NCI-H2107 treated with DMSO at 0.1 percent for 48 hours (cell line): ENCODE data around the gene DOCK9.
"Not testable (repeated sequence)": the region's sequence is repeated elsewhere in the genome, so short reads cannot be mapped to it uniquely, and the experiment has no call there.

Source experiments
- DNase-seq: peaks from one replicate; lab custom pipeline; 2025; ENCODE audit not compliant: unreplicated experiment; lab: John Stamatoyannopoulos, UW

Gene DOCK9

DNA sequence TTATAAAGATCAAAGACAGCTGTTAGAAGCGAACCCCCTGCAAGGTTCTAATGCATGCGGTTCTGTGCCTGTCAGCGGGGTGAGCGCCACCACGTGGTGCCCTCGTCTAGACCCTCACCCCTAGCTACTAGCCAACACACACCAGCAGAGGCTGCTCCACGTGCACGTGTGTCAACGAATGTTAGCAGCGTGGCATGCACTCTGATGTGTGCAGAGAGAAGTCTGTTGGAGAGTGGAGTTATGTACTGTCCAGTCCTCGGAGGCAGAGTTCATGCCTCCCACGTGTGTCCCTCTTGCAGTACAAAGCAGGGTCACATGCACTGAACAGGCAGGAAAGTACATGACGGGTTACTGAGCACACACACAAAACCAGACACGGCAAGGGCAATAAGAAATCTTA lies 150.4 kb downstream of the DOCK9 start:
- no peak for DNase-seq

DNA sequence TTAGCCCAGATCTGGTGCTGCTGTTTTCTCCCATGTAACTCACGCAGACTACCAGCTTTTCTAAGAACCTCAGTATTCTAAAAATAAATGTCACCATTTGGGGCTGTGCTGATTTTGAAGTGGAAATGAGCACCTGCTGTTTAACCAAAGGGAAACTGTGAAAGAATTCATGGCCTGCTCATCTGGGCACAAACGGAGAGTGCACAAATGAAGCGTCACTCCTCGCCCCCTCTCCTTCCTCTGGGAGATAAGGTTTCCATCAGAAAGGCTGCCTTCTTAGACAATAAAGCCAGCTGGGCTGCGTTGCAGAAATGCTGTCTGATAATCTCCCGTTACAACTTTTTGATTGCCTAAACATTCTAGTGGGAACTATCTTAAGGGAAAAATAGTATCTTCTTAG lies 151.7 kb downstream of the DOCK9 start:
- no peak for DNase-seq

DNA sequence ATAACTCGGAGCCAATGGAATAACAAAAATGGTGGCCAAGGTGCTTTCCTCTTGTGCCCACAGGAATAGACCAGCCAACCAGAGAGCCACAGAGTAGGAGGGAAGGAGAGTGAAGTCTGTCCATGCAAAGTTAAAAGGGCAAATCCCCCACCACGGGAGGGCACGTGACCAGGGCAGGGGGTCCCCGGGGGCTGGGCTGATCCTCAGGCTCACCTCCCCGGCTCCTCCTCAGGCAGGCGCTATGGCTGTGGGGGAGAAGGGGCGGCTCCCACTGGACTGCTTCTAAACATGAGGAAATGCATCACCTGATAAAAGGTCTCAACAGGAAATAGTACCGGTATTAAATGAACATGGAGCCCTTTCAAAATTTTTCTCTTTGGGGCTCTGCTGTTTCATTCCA lies 152.2 kb downstream of the DOCK9 start:
- DNase-seq, result no peak

DNA sequence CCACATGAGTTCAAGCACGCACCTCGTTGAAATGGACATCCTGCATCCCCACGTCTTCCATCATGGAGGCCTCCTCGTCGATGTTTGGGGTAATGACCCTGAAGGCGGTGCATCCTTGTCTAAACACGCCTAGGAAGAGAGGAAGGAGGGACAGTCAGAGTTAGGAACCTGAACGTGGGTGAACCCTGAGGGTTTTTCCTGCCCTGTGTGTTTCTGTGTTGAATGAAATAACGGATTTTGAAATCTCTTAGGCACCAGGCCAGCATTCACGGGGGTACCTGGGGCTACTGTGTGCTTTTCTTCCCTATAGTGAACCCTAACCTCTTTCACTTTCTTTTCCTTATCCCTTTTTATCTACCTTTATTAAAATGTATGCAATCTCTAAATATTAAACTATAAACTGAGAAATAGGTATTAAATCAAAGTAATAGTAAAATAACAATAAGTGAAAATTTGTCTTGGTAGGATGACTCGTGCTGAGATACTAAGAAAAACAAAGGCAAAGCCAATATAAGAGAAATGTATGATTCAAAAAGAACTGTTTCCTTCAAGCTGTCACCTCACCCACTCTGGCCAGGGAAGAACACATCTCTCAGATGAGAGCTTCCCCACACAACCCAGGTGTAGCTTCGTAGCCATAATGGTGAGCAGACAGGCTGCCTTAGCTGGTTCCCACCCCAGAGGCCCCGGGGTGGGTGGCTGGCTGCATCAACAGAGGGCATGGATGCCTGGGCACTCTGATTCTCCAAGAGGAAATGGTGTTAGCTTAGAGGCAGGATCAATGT lies 153.3 kb downstream of the DOCK9 start:
- DNase-seq, result no peak

DNA sequence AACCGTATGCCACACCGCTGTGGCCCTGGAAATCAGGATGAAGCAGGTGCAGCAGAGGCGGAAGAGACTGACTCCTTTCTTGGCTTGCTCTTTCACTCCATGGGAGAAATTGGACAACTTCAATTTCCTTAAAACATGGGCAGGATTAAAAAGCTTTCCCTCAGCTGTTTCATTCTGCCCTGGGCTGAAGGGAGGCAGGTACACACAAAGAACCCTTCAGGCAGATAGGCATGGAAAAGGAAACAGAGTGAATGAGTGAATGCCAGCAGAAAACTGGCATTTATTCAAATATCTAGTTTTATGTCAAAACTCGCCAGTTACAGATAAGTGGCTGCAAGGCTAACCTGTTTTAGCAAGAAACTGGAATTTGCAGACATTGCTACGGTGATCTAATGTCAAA lies 154.4 kb downstream of the DOCK9 start:
- DNase-seq, result no peak

DNA sequence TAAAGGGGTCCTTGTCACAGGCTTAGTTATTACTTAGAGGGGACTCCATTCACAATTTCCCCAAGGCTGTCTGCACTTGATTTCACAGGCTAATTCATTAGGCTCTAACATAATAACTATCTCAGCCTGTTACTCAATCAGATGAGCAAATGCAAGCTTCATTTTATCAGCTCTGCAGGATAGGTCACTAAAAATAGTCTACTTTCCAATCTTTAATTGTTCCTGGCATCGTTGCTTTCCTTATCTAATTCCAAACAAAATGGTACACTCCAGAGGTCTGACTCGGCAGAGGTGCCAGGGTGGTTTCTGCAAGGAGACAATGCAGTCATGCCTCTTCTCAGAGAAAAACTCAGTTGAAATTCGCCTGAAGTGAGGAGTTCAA lies 155.6 kb downstream of the DOCK9 start:
- no peak for DNase-seq

DNA sequence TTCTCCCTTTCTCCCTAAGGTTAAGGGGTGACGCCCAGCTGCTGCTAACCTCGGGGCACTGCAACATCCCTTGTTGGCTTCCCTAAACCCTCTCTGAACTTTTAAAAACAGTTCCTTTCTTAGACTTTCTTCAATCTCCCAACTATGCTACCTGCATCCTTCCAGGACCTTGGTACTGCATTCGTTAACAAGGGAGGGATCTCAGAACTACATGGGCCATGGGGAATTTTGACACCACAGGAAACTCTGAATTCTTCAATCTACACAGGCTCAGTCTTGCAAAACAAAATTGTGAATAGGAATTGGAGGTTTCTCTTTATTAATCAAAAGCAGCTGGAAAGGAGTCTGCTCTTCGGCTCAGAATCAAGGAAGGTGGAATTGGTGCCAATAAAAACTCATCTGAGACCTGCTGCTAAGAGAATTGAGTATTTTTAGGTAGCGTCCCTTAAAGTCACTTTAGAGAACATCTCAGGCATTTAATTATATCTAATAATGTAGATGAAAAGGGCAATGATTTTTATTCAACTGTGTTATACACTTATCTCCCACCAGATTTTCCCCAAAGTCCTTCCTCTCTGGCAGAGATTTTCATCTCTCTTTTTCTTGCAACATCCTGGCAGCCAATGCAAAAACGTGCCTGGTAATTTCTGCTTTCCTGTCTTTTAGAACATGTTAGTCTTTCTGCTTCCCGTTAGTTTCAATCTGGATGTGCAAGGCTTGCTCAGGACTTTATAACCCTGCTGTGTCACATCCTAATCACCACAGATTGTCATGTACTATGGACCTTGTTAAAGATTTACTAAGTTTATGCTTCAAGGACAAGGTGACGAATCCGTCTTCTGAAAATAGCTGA lies 156.3 kb downstream of the DOCK9 start:
- DNase-seq, result no peak

DNA sequence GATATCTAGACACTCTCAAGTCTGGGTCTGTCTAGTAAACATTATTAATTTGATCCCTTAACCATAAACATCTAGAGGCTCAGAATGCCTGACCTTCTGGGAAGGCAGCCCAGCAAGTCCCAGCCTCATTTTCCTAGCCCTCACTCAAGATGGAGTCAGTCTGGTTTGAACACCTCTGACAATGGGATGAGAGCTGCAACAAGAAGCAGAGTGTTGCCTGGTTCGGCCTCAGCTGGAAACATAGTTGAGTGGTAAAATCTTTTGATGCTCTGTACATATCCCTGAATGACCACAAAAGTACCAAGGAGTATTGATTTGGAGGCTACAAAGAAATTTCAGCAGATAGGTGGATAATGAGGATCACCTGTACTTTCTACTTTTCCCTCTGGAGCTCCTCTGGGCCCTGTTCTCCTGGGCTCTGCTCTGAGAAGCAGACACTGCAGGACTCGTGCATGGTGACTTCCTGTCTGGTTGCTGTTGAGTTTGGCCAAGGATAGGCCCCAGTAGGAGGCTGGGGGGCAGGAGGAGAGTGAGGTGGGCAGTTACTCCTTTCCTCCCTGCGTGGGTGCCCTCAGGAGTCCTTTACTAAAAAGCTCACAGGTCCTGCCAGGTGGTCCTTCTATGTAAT lies 157.0 kb downstream of the DOCK9 start:
- no peak for DNase-seq

DNA sequence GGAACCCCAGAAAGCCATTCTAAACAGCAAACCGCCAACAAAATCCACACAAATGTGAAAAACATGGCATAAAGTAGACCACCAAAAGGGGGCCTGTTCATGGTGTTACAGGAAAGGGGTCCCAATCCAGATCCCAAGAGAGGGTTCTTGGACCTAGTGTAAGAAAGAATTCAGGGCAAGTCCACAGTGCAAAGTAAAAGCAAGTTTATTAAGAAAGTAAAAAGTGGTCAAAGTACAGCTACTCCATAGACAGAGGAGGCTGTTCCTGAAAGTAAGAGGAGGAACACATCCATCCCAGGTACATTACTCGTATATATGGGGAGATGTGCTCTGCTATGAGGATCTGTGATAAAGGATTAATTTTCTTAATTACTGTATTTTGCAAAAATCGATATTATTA lies 157.6 kb downstream of the DOCK9 start:
- no peak for DNase-seq

DNA sequence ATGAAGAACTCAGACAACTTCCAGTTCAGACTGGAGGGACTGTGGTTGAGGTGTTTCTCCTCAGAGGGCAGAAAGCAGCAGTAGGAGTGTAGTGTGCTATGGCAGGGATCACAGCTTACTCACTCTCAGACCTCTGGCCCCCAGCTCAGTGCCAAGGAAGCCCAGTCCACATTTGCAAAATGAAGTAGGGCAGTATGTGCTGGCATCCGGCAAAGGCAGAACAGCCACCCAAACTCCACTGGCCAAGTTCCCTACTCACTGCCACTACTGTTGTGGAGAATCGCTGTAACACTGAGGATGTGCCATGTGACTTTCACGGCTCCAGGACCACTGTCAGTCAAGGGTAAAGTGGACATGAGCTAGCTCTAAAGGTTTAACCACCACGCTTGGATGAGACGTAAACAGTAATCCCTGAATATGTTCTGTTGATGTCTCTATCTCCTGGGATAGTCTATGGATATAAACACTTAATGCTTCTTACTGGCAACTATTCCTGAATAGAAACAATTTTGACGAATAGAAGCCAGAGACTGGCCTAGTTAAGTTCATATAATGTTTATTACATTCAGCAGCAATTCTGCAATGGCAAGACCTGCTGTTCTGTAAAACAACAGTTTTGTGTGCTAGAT lies 158.4 kb downstream of the DOCK9 start:
- DNase-seq, result no peak

DNA sequence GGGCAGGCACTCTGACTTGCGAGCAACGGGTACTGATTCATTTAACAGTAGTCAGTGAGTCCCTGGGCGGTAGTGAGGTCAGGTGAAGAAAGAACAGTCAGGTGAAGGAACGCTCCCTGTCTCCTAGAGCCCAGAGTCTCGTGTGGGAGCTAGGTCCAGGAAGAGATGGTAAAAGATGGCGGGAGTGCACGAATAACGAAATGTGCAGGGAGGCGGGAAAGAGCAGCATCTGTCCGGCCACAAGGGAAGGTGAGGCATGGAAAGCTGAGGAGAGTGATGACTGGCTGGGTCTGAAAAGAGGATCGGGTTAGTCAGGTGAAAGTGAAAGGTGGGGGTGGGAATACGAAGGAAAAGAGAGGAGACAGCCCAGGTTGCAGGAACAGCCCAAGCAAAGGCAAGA lies 161.5 kb downstream of the DOCK9 start:
- no peak for DNase-seq

DNA sequence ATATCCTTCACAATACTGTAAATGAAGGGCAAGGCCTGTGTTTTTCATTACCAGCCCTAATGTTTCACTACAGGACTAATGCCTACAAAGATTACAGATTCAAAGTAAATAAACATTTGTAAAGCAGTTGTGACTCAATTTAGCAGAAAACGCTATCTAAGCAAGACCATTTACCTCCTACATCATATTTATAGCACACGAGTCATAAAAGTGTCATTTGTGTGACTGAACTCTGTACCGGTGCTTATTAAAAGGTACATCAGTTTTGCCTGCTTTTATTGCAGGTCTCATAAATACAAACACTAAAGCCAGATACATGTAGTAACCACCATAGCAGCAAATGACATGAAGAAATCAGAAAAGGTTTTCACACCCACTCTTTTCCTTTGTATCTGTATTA lies 163.9 kb downstream of the DOCK9 start:
- DNase-seq, result no peak

DNA sequence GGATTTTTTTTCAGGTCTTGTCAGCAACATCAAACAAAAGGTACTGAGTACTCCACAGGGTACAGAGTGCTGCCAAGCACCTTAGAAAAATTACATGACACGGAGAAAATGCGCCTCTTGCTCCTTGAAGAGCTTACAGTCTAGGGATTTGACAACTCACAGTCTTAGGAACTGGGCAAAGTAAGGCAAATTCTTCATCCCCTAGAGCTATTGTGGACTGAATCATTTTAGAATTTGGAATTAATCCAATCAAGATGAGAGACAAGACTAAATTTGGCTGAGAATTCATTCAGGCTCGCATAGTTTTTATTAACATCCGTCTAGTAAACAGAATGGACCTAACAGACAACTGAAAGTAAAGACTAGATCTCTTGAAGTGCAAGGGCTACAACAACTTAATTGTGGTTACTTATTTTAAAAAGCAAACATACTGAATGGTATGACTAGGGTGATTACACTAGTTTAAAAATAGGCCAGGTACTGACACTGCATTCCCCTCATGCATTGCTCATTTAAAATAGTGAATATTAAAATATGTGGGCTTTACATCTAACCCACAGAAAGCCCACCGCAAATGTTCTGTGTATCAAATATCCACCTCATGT lies 165.6 kb downstream of the DOCK9 start:
- not testable (repeated sequence) for DNase-seq

DNA sequence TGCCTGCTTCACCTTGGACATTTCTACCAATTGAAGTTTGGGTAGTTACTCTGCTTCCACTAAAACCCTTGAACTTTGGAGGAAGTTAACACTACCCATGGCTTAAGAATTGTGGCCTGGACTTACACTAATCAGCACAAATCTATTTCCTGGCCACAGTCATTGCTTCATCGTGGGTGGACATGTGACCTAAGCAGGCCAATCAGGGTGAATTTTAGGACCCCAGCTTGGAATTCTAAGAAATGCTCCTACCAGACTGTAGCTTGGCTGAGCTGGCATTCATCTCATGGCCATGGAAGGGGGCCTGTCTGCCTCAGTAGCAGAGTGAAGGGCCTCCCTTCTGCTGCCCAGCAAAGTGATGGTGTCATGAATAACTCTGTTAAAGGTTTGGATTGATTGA lies 167.1 kb downstream of the DOCK9 start:
- no peak for DNase-seq

DNA sequence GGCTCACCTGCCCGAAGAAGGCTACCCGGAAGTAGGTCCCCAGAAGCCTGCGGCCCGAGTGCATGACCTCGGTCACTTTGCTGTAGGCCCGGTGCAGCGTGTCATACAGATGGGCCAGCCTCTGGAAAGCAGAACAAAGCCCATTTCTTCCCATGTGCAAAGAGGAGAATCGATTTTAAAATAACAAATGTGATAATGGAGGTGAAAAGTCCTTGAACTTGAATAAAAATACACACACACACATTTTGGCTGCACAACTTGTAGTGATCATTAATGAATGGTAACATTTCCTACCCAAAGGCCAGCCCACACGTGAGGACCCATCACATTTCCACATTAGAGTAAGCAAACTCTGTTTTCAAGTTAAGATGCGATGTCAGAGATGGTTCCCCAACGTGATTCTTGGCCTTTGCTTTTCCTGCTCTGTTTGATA lies 168.5 kb downstream of the DOCK9 start:
- no peak for DNase-seq

DNA sequence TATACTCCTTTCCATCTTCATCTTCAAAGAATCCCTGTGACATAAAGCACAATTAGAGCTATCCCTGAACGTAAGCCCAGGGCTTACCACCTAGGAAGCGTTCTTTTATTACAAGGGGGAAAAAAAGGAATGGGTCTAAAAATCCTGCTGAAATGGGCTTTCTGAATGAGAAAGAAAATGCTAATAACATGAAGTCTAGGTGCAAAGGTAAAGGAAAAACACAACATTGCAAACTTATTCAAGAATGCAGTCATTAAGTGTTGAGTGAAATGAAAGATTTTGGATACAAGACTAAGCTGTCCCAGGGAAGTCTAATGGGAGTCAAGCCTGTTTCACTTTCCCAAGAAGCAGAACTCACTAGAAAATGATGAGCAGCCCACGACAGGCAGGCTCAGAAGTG lies 170.1 kb downstream of the DOCK9 start:
- DNase-seq, result no peak

DNA sequence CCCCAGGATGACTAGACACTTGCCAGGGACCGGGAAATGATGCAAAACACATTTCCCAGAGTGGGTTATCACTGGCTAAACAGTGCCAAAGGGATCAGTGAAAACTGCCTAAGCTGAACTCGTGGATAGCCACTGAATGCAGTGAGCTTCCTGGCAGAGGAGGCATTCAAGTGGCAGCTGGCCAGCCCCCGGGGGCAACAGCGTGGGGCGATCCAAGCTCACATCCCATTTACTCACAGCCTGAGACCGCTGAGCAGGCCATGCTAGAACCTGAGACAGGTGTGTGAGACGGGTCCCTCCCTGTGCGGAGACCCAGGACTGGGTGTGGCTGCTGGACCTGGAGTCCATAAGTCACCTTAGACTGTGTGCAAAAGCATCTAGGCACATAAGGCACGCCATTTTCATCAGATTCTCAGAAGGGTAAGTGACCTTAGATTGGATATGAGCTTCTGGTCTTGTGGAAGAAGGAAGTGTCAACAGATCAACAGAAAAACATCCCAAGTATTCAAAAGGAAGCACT lies 173.5 kb downstream of the DOCK9 start:
- no peak for DNase-seq

DNA sequence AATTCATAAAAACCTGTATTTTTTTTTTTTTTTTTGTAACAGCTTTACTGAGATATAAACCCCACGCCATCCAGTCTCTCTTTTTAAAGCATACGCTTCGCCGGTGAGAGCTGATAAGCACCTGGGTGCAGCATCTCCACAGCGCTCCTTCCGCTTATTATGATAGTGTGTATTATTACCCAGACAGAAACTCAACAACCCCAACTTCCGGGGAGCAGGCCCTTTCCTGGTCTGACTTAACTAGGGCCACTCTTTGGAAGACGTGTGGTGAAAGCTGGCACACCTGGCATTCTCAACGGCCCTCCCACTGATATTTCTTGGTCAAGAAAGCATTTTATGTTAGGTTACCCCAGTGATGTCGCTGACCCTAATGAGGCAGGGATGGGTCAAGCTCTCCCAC lies 173.9 kb downstream of the DOCK9 start:
- no peak for DNase-seq

DNA sequence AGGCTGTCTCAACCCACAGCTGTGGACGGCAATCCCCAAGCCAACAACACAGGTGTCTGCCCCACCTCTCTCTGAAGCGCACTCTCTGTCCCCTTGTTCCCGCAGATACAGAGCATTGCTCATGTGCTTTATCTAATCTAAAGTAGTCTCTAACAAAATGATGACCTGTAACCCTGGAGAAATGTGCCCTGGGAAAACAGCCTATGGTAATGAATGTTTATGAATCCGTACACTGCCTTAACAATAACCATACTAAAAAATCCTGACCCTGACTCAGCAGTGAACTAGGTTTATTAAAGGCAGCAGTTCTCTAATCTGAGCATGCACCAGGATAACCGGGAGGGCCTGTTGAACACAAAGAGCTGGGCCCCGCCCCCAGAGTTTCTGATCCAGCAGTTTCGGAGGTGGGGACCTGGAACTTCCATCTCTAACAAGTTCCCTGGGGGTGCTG lies 174.7 kb downstream of the DOCK9 start:
- DNase-seq, result no peak

DNA sequence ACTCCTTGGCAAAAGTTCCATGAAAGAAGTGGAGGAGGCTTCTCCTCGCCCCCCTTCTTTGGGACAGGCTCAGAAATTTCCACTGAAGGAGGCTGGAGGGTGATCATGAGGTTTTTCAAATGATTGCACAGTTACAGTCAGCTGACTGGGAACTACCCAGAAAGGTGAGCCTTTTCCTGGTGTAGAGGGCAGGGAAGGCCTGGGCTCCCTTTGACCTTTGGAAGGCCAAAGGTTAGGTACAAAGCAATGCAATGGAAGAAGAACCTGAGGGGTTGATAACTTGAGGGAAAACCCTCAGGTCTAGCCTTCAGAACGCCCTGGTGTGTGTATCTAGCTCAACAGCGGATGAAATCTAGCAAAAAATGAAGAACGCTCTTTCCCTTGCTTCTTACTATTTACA lies 175.3 kb downstream of the DOCK9 start:
- no peak for DNase-seq
